ENCODE data around the gene HOXB3.

Gene HOXB3

DNA sequence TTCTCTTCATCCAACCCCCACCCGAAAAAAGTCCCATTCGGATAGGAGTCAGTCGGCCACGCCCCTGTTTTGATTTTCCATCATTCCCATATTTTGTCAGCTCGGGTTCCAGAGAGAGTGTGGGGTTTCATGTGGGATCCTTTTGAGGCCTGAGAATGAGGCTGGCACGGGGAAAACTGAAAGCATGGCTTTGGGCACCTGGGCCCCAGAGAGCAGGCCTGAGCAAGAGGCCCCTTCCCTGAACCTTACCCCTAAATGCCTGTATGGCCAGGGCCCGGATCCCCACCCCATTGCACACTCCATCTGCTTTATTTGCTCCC is 7.3 kb downstream of the HOXB3 start:
- no peak for DNase-seq

- DNase-seq: peak; percentile 79
These were observed 10.1 kb downstream of the HOXB3 start for GRCh38 chr17:48579760-48580554.

- peak; percentile 46 for DNase-seq
These were observed 10.6 kb downstream of the HOXB3 start for GRCh38 chr17:48579471-48579759.

- no peak for DNase-seq
These were observed 11.2 kb downstream of the HOXB3 start for GRCh38 chr17:48578616-48579470.

DNA sequence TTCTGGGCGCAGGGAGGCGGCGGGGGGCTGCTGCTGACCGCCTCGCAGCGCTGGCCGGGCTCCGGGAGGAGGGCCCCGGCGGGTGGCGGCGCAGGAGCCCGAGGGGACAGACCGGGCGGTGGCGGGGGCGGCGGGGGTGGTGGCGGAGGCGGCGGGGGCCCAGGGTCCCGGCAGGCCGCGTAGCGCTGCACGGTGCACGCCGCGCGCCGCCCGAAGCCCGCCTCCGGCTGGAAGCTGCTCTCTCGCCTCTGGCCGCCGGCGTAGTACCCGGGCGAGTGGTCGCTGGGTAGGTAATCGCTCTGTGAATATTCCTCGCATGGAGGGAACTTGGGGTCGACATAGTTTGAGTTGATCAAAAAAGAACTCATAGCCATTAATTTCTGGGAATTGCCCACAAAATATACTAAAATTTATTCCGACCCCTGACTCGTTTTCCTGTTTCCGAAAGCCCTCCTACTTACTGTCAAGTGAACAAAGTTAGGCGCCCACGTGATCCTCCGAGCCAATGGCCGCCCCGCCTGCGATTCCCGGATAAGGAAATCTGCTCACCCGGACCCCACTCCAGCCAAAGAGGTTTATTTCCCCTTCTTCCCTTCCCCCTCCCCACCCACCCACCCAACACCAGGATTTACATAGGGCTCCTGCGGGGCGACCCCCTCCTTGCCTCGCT is 12.0 kb downstream of the HOXB3 start, which contains the start of gene HOXB4:
Gene HOXB4 (minus strand): TSS at position 405 of the 670 bp plus-strand sequence. CDS start 31 bp downstream, at position 374.
- peak; percentile 65 for DNase-seq

DNA sequence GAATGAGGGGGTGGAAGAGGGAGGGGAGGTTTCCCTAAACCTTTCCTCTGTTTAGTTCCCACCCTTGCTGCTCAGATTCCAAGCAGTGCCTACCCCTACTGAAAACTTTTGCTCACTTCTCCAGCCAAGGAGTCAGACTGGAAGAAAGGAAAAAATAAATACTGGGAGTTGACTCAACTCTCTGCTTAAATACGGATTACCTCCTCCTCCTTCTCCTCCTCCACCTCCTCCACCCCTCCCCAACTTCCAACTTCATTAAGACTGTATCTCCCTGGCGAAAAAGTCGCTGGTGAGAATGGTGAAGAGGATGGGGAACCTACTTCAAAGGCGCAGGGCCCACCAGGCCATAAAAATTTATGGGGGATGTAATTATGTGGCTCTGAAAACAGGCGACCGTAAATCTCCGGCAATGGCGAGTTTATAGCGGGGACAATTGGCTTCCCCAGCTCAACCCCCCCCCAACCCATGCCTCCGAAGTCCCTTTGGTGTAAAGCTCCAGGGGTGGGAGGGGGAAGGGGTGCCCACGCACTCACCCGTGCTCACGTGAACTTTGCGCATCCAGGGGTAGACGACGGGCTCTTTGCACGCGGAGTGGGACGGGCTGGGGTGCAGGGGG is 12.6 kb downstream of the HOXB3 start:
- no peak for DNase-seq

DNA sequence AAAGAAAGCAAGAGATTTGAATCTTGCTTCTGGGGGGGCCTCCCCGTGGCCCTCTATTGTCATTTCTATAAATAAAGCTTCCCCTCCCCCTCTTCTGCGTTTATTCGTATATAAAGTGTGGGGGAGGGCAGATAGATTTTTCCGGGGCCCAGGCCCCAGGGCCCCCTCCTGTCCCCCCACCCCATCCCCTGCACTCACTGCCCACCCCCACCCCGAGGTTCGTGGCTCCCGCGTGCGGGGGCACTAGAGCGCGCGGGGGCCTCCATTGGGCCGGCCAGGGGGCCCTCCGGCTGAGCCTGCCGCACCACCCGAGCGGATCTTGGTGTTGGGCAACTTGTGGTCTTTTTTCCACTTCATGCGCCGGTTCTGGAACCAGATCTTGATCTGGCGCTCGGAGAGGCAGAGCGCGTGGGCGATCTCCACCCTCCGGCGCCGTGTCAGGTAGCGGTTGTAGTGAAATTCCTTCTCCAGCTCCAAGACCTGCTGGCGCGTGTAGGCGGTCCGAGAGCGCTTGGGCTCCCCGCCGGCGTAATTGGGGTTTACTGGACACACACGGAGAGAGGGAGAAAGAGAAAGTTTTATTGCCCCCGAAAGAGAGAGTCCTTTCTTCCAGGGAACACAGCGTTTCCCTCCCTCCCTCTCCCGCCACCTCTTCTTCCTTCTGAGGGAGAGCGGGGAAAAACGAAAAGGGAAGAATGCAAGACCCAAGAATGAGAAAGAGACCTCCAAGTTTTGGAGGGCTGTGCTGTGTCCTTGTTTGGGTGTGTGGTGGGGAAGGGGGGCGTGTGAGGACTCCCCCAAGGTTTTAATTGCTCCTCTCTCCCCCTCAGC is 13.3 kb downstream of the HOXB3 start:
- DNase-seq: no peak

GRCh38 chr17:48575673-48576478 is 14.2 kb downstream of the HOXB3 start:
- DNase-seq: no peak

- no peak for DNase-seq
These were observed 14.9 kb downstream of the HOXB3 start for GRCh38 chr17:48575066-48575582.

GRCh38 chr17:48574505-48575065 is 15.5 kb downstream of the HOXB3 start:
- DNase-seq: no peak

- DNase-seq: no peak
These were observed 18.1 kb downstream of the HOXB3 start for GRCh38 chr17:48571826-48572417.

DNA sequence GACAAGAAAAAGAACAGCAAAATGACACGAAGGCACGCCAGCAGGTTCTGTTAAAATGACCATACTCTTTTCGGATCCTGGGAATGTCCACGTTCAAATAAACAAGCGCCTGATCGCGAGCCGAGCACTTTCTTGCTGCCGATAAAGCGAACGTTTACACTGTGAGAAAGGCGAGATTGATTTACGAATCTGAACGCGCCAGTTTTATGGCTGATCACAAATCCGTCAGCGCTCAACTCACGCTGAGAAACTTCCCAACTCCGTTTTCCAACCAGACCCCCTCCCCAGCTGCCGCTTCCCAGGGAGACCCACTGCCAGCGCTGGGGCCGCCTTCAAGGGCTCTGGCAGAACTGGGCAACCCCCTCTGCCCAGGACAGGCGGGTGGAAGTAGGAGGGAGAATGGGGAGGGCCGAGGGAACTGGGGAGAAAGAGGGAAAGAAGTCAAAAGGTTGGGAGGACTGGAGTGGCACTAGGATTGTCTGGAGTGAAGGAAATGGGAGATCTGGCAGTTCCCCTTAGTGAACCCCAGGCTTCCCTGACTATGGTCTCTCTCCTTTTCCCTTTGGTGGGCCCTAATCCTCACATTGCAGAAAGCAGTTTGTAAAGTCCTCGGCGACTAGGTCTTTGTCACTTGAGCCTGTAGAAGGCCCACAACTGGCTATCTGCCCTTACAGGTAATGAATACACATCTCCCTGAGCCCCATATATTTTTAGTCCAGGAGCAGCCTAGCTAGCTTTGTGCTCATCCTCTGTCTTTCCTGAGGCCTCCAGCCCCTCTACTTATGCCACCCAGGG is 18.8 kb downstream of the HOXB3 start:
- no peak for DNase-seq

DNA sequence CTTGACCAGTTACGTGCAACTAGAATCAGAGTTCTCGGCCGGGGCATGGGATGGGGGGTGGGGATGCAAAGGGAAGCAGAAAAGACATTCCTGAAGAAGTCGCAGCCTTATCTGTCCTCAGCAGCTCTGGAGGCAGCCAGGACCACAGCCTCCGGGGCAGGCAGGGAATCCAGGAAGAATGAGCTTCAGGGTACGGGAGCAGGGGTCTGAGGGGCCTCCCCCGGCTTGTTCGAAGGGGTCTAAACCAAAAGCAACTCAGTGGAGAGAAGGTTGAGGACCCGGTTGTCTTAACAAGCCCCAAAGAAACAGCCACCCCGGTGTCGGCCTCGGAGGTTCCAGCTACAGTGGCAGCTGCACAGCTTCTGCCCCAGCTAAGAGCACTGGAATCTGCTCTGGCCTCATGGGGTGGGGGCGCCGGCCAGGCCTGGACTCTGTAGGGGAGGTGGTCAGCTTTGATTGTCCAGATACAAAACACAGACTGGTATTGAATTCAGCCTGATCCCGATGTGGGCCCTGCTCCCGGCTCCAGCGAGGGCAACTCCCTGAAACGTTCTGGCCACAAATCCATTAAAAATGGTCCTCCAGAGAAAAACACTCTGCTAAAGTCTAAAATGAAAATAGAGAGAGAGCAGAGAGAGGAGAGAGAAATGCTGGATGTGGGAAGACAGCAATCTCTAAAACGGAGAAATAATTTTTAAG is 19.6 kb downstream of the HOXB3 start:
- no peak for DNase-seq

GRCh38 chr17:48569674-48570324 is 20.2 kb downstream of the HOXB3 start:
- DNase-seq: no peak

- DNase-seq: no peak
These were observed 20.8 kb downstream of the HOXB3 start for GRCh38 chr17:48569240-48569582.

DNA sequence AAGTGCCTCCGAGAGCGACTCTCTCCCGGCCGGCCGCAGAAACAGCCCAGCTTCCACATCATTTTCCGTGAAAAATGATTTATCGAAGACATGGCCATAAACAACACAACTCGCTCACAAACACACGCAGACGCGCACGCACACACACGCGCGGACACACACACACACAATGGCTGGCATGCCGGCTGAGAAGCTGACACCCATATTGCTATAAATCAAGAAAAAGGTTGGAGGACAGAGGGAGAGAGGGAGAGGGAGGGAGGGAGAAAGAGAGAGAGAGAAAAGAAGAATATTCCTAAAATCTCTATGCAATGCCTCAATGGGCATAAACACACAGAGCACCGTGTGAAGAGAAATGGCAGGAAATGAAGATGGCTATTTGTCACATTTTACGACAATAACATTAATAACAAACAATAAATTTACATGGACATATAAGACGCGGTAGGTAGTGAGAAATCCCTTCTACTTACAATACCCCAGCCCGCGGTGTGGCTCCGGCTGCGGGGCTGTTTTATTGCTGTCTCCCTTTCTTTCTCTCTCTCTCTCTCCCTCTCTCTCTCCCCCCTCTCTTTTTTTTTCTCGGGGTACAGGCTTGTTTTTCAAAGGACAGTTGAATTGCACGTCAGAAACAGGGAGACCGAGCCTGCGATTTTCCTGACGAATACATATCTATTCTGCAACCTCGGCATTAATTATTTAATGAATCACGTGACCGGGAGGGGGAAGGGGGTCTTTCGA is 21.4 kb downstream of the HOXB3 start:
- no peak for DNase-seq

GRCh38 chr17:48567646-48568354 is 22.2 kb downstream of the HOXB3 start:
- DNase-seq: no peak

All from NCI-H2227 treated with DMSO at 0.1 percent for 48 hours (cell line).